ENCODE results near the gene MYO1G. TPM values are rescaled to one million over a fixed set of nuclear protein-coding genes. Genes with fewer than 3 reads are reported as not detected.
A peak's percentile ranks its signal among the peaks of the same experiment; 100 is the strongest.

MYO1G gene
- total and polyA plus RNA-seq, 2 experiments from 2014 or later = 0.03 TPM; not detected in 1

DNA sequence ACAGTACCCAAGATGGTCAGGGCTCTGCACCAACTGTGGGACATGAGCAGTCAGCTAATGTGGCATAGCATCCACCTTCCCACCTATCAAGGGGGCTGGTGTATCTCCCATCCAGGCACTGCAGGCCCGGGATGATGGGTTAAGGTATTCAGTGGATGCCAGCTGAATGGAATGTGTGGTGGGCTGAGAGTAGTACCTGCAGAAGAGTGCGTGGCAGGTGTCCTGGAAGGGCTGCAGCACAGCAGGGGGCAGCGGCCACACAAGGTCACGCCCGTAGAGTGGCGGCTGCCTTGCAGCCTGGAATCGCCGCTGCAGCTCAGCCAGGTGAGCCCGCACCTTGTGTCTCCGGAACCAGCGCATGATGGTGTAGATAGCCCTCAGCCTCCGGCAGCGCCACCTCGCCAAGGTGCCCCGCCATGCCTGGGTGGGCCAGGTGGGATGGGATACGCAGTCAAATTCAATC, 13.3 kb downstream of the MYO1G start:
- no peak for DNase-seq (ENCODE audit: low spot score)
- H3K9me2 ChIP-seq (replicated peaks; ENCODE audit: insufficient read depth) = no peaks in the 10 kb centered on the region
- no peaks in the 10 kb centered on the region for H3K36me3 ChIP-seq (replicated peaks; ENCODE audit: insufficient read depth, low read depth)
- no peak overlapping the region for H3K27ac ChIP-seq
- no peak for TF ChIP-seq EZH2phosphoT487 (IDR thresholded peaks at IDR 0.05; ENCODE audit: low read depth, severe bottlenecking, unreplicated experiment)
- TF ChIP-seq, protein P1, sequence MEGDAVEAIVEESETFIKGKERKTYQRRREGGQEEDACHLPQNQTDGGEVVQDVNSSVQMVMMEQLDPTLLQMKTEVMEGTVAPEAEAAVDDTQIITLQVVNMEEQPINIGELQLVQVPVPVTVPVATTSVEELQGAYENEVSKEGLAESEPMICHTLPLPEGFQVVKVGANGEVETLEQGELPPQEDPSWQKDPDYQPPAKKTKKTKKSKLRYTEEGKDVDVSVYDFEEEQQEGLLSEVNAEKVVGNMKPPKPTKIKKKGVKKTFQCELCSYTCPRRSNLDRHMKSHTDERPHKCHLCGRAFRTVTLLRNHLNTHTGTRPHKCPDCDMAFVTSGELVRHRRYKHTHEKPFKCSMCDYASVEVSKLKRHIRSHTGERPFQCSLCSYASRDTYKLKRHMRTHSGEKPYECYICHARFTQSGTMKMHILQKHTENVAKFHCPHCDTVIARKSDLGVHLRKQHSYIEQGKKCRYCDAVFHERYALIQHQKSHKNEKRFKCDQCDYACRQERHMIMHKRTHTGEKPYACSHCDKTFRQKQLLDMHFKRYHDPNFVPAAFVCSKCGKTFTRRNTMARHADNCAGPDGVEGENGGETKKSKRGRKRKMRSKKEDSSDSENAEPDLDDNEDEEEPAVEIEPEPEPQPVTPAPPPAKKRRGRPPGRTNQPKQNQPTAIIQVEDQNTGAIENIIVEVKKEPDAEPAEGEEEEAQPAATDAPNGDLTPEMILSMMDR (IDR thresholded peaks at IDR 0.05; ENCODE audit: poor library complexity) = no peak
- TF ChIP-seq EZH2 (IDR thresholded peaks at IDR 0.05; ENCODE audit: borderline replicate concordance) = no peak
- no peaks in the 10 kb centered on the region for H3K9me3 ChIP-seq (ENCODE audit: low read depth)
- WGBS (ENCODE audit: low lambda C conversion rate, missing lambda C conversion rate) = 94% methylated on average over 13 of the region's 16 CpGs
- no peak overlapping the region for H3K4me2 ChIP-seq
- no peak overlapping the region for H3K4me3 ChIP-seq
- peaks cover 16% of the 10 kb centered on the region for H3K27me3 ChIP-seq
- no peaks in the 10 kb centered on the region for H4K20me1 ChIP-seq (ENCODE audit: insufficient read depth, poor library complexity, severe bottlenecking)
- no peak overlapping the region for H2AFZ ChIP-seq
- peaks cover 5% of the 10 kb centered on the region for H3K4me1 ChIP-seq (ENCODE audit: insufficient read depth)
- H3K79me2 ChIP-seq = no peaks in the 10 kb centered on the region

DNA sequence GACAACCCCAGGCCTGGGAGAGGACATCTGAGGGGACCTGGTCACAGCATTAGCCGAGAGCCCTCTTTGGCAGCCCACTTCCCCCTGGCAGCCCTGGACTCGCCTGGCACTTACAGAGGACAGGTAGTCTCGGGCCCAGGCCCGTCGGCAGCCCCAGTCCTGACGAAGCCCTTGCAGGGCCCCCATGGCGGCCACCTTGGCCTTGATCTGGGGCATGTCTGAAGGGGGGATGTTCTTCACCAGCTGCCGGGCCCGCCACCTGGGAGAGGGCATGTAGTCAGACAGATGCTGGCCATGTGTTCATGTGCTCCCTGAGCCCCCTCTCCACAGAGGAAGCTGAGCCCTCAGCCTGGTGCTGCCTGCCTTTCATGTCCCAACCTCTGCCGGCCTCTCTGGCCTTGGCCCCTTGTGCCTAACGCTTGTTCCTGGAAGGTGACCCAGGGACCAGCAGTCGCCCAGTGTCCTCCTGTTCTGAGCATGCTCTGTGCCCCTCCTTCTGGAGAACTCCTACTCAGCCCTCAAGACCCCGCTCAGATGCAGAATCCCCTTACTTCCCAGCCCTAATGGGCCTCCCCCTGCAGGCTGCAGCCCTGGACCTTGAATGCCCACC, 13.9 kb downstream of the MYO1G start:
- peak; percentile 3 for DNase-seq (ENCODE audit: low spot score)

DNA sequence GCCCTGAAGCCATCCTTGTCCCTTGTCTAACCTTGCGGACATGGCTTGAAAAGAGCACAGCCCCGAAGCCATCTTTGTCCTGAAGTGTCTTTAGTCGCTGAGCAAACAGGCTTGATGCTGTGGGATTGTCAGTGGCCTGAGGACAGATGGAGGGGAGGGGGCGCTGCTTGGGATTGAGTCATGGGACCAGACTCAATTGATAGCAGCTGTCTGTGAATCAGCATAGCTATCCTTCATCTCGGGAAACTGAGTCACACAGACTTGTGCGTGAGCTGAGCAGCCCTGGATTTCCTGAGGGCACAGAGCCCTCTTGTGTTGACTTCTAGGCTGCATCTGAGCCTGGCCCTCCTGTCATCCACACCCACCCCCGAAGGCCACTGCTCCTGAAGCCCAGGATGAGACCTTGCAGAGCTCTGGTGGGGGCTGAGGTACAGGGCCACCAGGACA, 14.4 kb downstream of the MYO1G start:
- no peak for TF ChIP-seq EZH2phosphoT487 (IDR thresholded peaks at IDR 0.05; ENCODE audit: low read depth, severe bottlenecking, unreplicated experiment)
- TF ChIP-seq, protein P1 (IDR thresholded peaks at IDR 0.05; ENCODE audit: poor library complexity) = peak; percentile 29
- H3K36me3 ChIP-seq (replicated peaks; ENCODE audit: insufficient read depth, low read depth) = no peaks in the 10 kb centered on the region
- H3K4me2 ChIP-seq = no peak overlapping the region
- H3K4me1 ChIP-seq (ENCODE audit: insufficient read depth) = peaks cover 5% of the 10 kb centered on the region
- H3K79me2 ChIP-seq = no peaks in the 10 kb centered on the region
- peaks cover 23% of the 10 kb centered on the region for H3K27me3 ChIP-seq
- no peaks in the 10 kb centered on the region for H4K20me1 ChIP-seq (ENCODE audit: insufficient read depth, poor library complexity, severe bottlenecking)
- H3K27ac ChIP-seq = no peak overlapping the region
- no peaks in the 10 kb centered on the region for H3K9me2 ChIP-seq (replicated peaks; ENCODE audit: insufficient read depth)
- H3K9me3 ChIP-seq (ENCODE audit: low read depth) = no peaks in the 10 kb centered on the region
- no peak overlapping the region for H2AFZ ChIP-seq
- WGBS (ENCODE audit: low lambda C conversion rate, missing lambda C conversion rate) = 73% methylated on average over 7 of the region's 7 CpGs
- DNase-seq (ENCODE audit: low spot score) = no peak
- no peak overlapping the region for H3K4me3 ChIP-seq

More for the DNA sequence above, 13.9 kb downstream of the MYO1G start:
- Histone ChIP-seq H3K9me2 (replicated peaks; ENCODE audit: insufficient read depth) (no peaks in the 10 kb centered on the region), H3K4me1 (ENCODE audit: insufficient read depth) (peaks cover 5% of the 10 kb centered on the region), H3K79me2 (no peaks in the 10 kb centered on the region), H3K27me3 (peaks cover 21% of the 10 kb centered on the region), H3K9me3 (ENCODE audit: low read depth) (no peaks in the 10 kb centered on the region), H3K36me3 (replicated peaks; ENCODE audit: insufficient read depth, low read depth) (no peaks in the 10 kb centered on the region), H4K20me1 (ENCODE audit: insufficient read depth, poor library complexity, severe bottlenecking) (no peaks in the 10 kb centered on the region), H2AFZ (no peak overlapping the region), H3K4me2 (no peak overlapping the region), H3K4me3 (no peak overlapping the region), H3K27ac (no peak overlapping the region)
- WGBS (ENCODE audit: low lambda C conversion rate, missing lambda C conversion rate) = 91% methylated on average over 13 of the region's 13 CpGs
- no peak for TF ChIP-seq EZH2 (IDR thresholded peaks at IDR 0.05; ENCODE audit: borderline replicate concordance)
- no peak for TF ChIP-seq EZH2phosphoT487 (IDR thresholded peaks at IDR 0.05; ENCODE audit: low read depth, severe bottlenecking, unreplicated experiment)
- TF ChIP-seq, protein P1 (IDR thresholded peaks at IDR 0.05; ENCODE audit: poor library complexity) = no peak

Measured in hepatocyte (in vitro differentiated cells).